Keratinocyte (primary cell): ENCODE data around the gene FBXO33. TPM values are rescaled to one million over a fixed set of nuclear protein-coding genes. Genes with fewer than 3 reads are reported as not detected.

Experiments
- DNase-seq: peaks from one replicate; pipeline ENCODE4 v3.0.0-alpha.2; 2011; ENCODE audit warnings: low read depth, missing footprints, low spot score
- FAIRE-seq: peaks from 2 replicates; lab custom pipeline; 2011; peaks lifted over from hg19 to GRCh38; lab: Jason Lieb, UNC
- H2AFZ ChIP-seq: 2 replicates; pipeline ENCODE4 v1.6.0; 2012; ENCODE audit warnings: low read length, control low read depth, inconsistent platforms; ENCODE audit not compliant: control insufficient read depth
- H3K27ac ChIP-seq: 2 replicates; pipeline ENCODE4 v1.5.1; 2011; ENCODE audit warnings: low read length; ENCODE audit not compliant: control insufficient read depth, insufficient read depth
- H3K27me3 ChIP-seq: 3 replicates; pipeline ENCODE4 v1.6.0; 2011; ENCODE audit warnings: low read length; ENCODE audit not compliant: control insufficient read depth, insufficient read depth; ENCODE audit errors: extremely low read depth
- H3K36me3 ChIP-seq, 2 experiments: 2 replicates in 1 of 2; 3 replicates in 1 of 2; pipeline ENCODE4 v1.5.1; 2011; ENCODE audit warnings: low read length in 2 of 2, mild to moderate bottlenecking in 1 of 2; ENCODE audit not compliant: control insufficient read depth in 2 of 2, insufficient read depth in 2 of 2; ENCODE audit errors: extremely low read depth in 1 of 2
- H3K4me1 ChIP-seq: 3 replicates; pipeline ENCODE4 v1.5.1; 2011; ENCODE audit warnings: low read length; ENCODE audit not compliant: control insufficient read depth, insufficient read depth; ENCODE audit errors: extremely low read depth
- H3K4me2 ChIP-seq: 3 replicates; pipeline ENCODE4 v1.6.0; 2011; ENCODE audit warnings: low read depth, low read length; ENCODE audit not compliant: control insufficient read depth, insufficient read depth; ENCODE audit errors: extremely low read depth
- H3K4me3 ChIP-seq, 3 experiments: fragments of 200-600 bp in 1 of 3; sonication (generic) in 1 of 3; 2 replicates in 2 of 3; 3 replicates in 1 of 3; pipeline ENCODE4 v1.5.1; 2011 to 2016; ENCODE audit warnings: low read length in 3 of 3, mild to moderate bottlenecking in 3 of 3, control low read depth in 2 of 3, inconsistent platforms in 1 of 3, low read depth in 1 of 3, mixed read lengths in 1 of 3, mixed run types in 1 of 3, moderate library complexity in 1 of 3; ENCODE audit not compliant: control insufficient read depth in 2 of 3, insufficient read depth in 2 of 3; ENCODE audit errors: extremely low read depth in 1 of 3
- H3K79me2 ChIP-seq: 2 replicates; pipeline ENCODE4 v1.6.0; 2012; ENCODE audit warnings: low read length; ENCODE audit not compliant: control insufficient read depth, insufficient read depth
- H3K9ac ChIP-seq: 3 replicates; pipeline ENCODE4 v1.6.0; 2011; ENCODE audit warnings: low read length; ENCODE audit not compliant: control insufficient read depth, insufficient read depth; ENCODE audit errors: extremely low read depth
- H3K9me1 ChIP-seq: 3 replicates; pipeline ENCODE4 v1.6.0; 2011; ENCODE audit warnings: low read length; ENCODE audit not compliant: control insufficient read depth, insufficient read depth; ENCODE audit errors: extremely low read depth
- H3K9me3 ChIP-seq: 2 replicates; pipeline ENCODE4 v1.5.1; 2012; ENCODE audit warnings: low read depth, low read length; ENCODE audit not compliant: control insufficient read depth
- H4K20me1 ChIP-seq: 3 replicates; pipeline ENCODE4 v1.6.0; 2011; ENCODE audit warnings: low read length; ENCODE audit not compliant: control insufficient read depth, insufficient read depth; ENCODE audit errors: extremely low read depth
- EZH2 ChIP-seq: IDR thresholded peaks from one replicate; pipeline ENCODE4 v1.6.1; 2012; ENCODE audit warnings: inconsistent platforms, mild to moderate bottlenecking, low read length, moderate library complexity
- dilution Hi-C: fragments of 300-500 bp; cut with MboI; formaldehyde crosslinking; loops from one replicate; pipeline ENCODE4 v1.7.0; 2020; ENCODE audit warnings: low sequenced_read_pairs; ENCODE audit not compliant: extremely low pct_ligation_motif_present
- polyA plus RNA-seq, 5 experiments: library from polyadenylated mRNA; depleted of rRNA in 3 of 5; stranded (reverse) in 3 of 5; stranded (forward) in 1 of 5; unstranded in 1 of 5; fragments of >200 nt; gene quantifications; 1 replicate in 1 of 5; 2 replicates in 3 of 5; 3 replicates in 1 of 5; pipeline versions ENCODE4 v1.2.1 to v1.2.3, GENCODE V29; 2011 to 2012; ENCODE audit warnings: missing spikeins in 2 of 5, low read depth in 1 of 5, low replicate concordance in 1 of 5
- TF ChIP-seq, protein P1 (sequence below), 3 experiments: IDR thresholded peaks in 1 of 3; conservative IDR thresholded peaks in 1 of 3; optimal IDR thresholded peaks in 1 of 3; 2 replicates in 2 of 3; 3 replicates in 1 of 3; pipeline versions ENCODE3 to v1.5.1; 2011; ENCODE audit warnings: low read length in 3 of 3, mild to moderate bottlenecking in 3 of 3, moderate library complexity in 2 of 3, control low read depth in 1 of 3, inconsistent platforms in 1 of 3; ENCODE audit not compliant: insufficient read depth in 2 of 3; ENCODE audit errors: extremely low read depth in 1 of 3

Gene FBXO33
- polyA plus RNA-seq, 1 donor (not counting 4 experiments of a cell fraction or from before 2014, with no cell fraction given): 12.0 TPM

DNA sequence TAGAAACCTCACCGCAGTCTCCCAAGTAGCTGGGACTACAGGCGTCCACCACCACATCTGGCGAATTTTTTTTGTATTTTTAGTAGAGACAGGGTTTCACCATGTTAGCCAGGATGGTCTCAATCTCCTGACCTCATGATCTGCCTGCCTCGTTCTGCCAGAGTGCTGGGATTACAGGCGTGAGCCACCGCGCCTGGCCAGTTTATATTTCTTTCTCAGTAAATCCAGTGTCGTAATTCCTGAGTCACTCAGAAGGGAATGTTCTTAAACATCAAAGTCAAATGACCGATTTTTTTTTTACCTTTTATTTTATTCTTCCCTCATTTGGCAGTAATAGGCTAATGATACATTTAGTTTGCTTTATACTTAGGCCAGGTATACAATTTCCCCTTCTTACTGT lies 80.5 kb downstream of the FBXO33 start:
- H3K27me3 ChIP-seq: no peaks in the 10 kb centered on the region
- DNase-seq (no peak), FAIRE-seq (no peak)
- peaks cover 4 to 5% of the 10 kb centered on the region in 2 experiments for H3K36me3 ChIP-seq
- no peaks in the 10 kb centered on the region for H3K9me1 ChIP-seq
- no peak overlapping the region for H3K4me3 ChIP-seq
- H3K4me1 ChIP-seq: no peaks in the 10 kb centered on the region
- H3K27ac ChIP-seq: no peak overlapping the region
- H3K4me2 ChIP-seq: no peak overlapping the region
- no peaks in the 10 kb centered on the region for H3K79me2 ChIP-seq
- no peak overlapping the region for H2AFZ ChIP-seq
- no peaks in the 10 kb centered on the region for H4K20me1 ChIP-seq
- TF ChIP-seq EZH2: no peak
- TF ChIP-seq, protein P1, sequence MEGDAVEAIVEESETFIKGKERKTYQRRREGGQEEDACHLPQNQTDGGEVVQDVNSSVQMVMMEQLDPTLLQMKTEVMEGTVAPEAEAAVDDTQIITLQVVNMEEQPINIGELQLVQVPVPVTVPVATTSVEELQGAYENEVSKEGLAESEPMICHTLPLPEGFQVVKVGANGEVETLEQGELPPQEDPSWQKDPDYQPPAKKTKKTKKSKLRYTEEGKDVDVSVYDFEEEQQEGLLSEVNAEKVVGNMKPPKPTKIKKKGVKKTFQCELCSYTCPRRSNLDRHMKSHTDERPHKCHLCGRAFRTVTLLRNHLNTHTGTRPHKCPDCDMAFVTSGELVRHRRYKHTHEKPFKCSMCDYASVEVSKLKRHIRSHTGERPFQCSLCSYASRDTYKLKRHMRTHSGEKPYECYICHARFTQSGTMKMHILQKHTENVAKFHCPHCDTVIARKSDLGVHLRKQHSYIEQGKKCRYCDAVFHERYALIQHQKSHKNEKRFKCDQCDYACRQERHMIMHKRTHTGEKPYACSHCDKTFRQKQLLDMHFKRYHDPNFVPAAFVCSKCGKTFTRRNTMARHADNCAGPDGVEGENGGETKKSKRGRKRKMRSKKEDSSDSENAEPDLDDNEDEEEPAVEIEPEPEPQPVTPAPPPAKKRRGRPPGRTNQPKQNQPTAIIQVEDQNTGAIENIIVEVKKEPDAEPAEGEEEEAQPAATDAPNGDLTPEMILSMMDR (optimal IDR thresholded peaks at IDR 0.05 in 1 of 3, IDR thresholded peaks at IDR 0.05 in 1 of 3, conservative IDR thresholded peaks at IDR 0.05 in 1 of 3; ENCODE audit: extremely low read depth in 1 of 3, insufficient read depth in 2 of 3, low read length in 3 of 3): no peak
- dilution Hi-C loops: no loop called here
- no peaks in the 10 kb centered on the region for H3K9me3 ChIP-seq
- H3K9ac ChIP-seq: no peak overlapping the region

DNA sequence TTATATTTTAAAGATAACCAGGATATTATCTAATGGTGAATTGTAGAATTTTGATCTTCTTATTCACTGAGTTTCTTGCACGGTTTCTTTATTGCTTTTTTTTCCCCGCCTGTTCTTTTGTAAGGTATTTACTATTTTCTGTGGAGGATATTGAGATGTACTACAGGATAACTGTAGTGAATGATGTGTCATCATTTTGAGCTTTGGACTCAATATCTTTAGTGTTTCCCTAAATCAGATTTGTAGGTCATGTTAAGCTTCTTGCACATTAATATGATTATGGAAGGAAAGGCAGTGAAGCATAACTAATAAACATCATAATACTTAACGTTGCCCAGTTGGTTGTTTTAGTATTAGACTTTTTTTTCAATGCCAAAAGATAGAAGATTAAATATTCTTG lies 81.4 kb downstream of the FBXO33 start:
- Histone ChIP-seq H3K27me3 (no peaks in the 10 kb centered on the region), H3K9me3 (no peaks in the 10 kb centered on the region), H3K79me2 (no peaks in the 10 kb centered on the region), H3K36me3 (peaks cover 4 to 5% of the 10 kb centered on the region in 2 experiments), H2AFZ (no peak overlapping the region), H3K9me1 (no peaks in the 10 kb centered on the region), H3K4me2 (no peak overlapping the region), H4K20me1 (no peaks in the 10 kb centered on the region), H3K4me1 (no peaks in the 10 kb centered on the region), H3K27ac (no peak overlapping the region), H3K4me3 (no peak overlapping the region), H3K9ac (no peak overlapping the region)
- DNase-seq (no peak), FAIRE-seq (no peak)
- dilution Hi-C loops: no loop called here
- no peak for TF ChIP-seq EZH2
- TF ChIP-seq, protein P1 (optimal IDR thresholded peaks at IDR 0.05 in 1 of 3, IDR thresholded peaks at IDR 0.05 in 1 of 3, conservative IDR thresholded peaks at IDR 0.05 in 1 of 3; ENCODE audit: extremely low read depth in 1 of 3, insufficient read depth in 2 of 3, low read length in 3 of 3): no peak

Other genes starting within 250 kb of the FBXO33 start
- 12.9 to 21.9 TPM (median 21.0 TPM) in 3 replicates for gene MIA2, start 198.5 kb downstream of the FBXO33 start, polyA plus RNA-seq